Fibroblast of lung (primary cell): ENCODE data around the gene GPC5. TPM values are rescaled to one million over a fixed set of nuclear protein-coding genes. Genes with fewer than 3 reads are reported as not detected.

Experiments
- DNase-seq, 2 donors: peaks; one replicate each; pipeline versions ENCODE4 v3.0.0 to v3.0.0-alpha.2; 2010; ENCODE audit warnings: low read depth in 2 of 2
- H2AFZ ChIP-seq: 2 replicates; pipeline ENCODE4 v1.5.1; 2012; ENCODE audit warnings: low read length, control low read depth, inconsistent platforms
- H3K27ac ChIP-seq: 2 replicates; pipeline ENCODE4 v1.5.1; 2011; ENCODE audit warnings: low read length, control low read depth; ENCODE audit not compliant: insufficient read depth
- H3K27me3 ChIP-seq: 2 replicates; pipeline ENCODE4 v1.5.1; 2011; ENCODE audit warnings: mild to moderate bottlenecking, low read length; ENCODE audit not compliant: control insufficient read depth, insufficient read depth
- H3K36me3 ChIP-seq: 2 replicates; pipeline ENCODE4 v1.5.1; 2011; ENCODE audit warnings: low read length; ENCODE audit not compliant: control insufficient read depth, insufficient read depth
- H3K4me1 ChIP-seq: 2 replicates; pipeline ENCODE4 v1.5.1; 2011; ENCODE audit warnings: low read length; ENCODE audit not compliant: control insufficient read depth, insufficient read depth; ENCODE audit errors: extremely low read depth
- H3K4me2 ChIP-seq: 2 replicates; pipeline ENCODE4 v1.5.1; 2011; ENCODE audit warnings: low read length, control low read depth; ENCODE audit not compliant: insufficient read depth; ENCODE audit errors: extremely low read depth
- H3K4me3 ChIP-seq, 4 experiments: fragments of 200-600 bp in 1 of 4; sonication (generic) in 1 of 4; replicated peaks in 1 of 4; 2 replicates each; pipeline ENCODE4 v1.5.1; 2011 to 2016; ENCODE audit warnings: low read length in 4 of 4, low read depth in 3 of 4, mild to moderate bottlenecking in 3 of 4, control low read depth in 2 of 4, inconsistent platforms in 1 of 4, mixed read lengths in 1 of 4; ENCODE audit not compliant: insufficient read depth in 1 of 4; ENCODE audit errors: control extremely low read depth in 1 of 4
- H3K79me2 ChIP-seq: 2 replicates; pipeline ENCODE4 v1.5.1; 2012; ENCODE audit warnings: mild to moderate bottlenecking, low read length, inconsistent platforms; ENCODE audit not compliant: control insufficient read depth, insufficient read depth
- H3K9ac ChIP-seq: 2 replicates; pipeline ENCODE4 v1.5.1; 2011; ENCODE audit warnings: mild to moderate bottlenecking, low read length, control low read depth; ENCODE audit not compliant: insufficient read depth
- H3K9me3 ChIP-seq: 2 replicates; pipeline ENCODE4 v1.5.1; 2012; ENCODE audit warnings: low read depth, low read length; ENCODE audit not compliant: control insufficient read depth, insufficient read depth
- H4K20me1 ChIP-seq: 2 replicates; pipeline ENCODE4 v1.5.1; 2011; ENCODE audit warnings: low read length; ENCODE audit not compliant: control insufficient read depth, insufficient read depth; ENCODE audit errors: extremely low read depth
- EZH2 ChIP-seq: IDR thresholded peaks from 2 replicates; pipeline ENCODE4 v1.5.1; 2012; ENCODE audit warnings: low read length, control low read depth, mild to moderate bottlenecking; ENCODE audit errors: missing control alignments
- polyA plus RNA-seq, 2 donors: library from polyadenylated mRNA; depleted of rRNA in 1 of 2; stranded (reverse) in 1 of 2; unstranded in 1 of 2; fragments of >200 nt; gene quantifications; 2 replicates each; pipeline ENCODE4 v1.2.1, GENCODE V29; 2011 to 2012; ENCODE audit warnings: missing spikeins in 1 of 2
- total RNA-seq: library from RNA; depleted of rRNA; stranded (reverse); fragments of >200 nt; gene quantifications from 2 replicates; pipeline ENCODE4 v1.2.1, GENCODE V29; 2014
- TF ChIP-seq, protein P1 (sequence below), 2 donors: IDR thresholded peaks in 1 of 2; conservative IDR thresholded peaks in 1 of 2; 1 replicate in 1 of 2; 2 replicates in 1 of 2; pipeline ENCODE4 v1.5.1; 2011 to 2012; ENCODE audit warnings: low read length in 2 of 2, control low read depth in 1 of 2, inconsistent platforms in 1 of 2, low read depth in 1 of 2, mild to moderate bottlenecking in 1 of 2

The GPC5 gene
- total and polyA plus RNA-seq, 2 donors (not counting 1 experiment from before 2014, with no cell fraction given) = 0.17 TPM; not detected in 1

DNA sequence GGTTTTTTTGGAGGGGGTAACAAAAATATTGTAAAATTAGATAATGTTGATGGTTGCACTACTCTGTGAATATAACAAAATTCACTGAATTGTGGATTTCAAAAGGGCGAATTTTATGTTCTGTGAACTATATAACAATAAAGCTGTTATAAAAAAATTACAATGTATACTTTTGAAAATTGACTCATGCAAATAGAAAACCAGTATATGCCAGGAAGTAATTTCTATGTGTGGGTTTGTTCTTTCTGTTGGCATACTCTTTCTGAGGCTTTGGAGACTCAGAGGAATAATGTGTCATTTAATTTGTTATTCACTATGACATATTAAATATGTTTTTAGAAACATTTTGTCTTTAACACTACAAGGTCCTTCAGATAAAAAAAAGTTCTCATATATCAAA is 310.1 kb downstream of the GPC5 start:
- Histone ChIP-seq H3K4me1 (no peaks in the 10 kb centered on the region), H3K27ac (no peak overlapping the region), H3K27me3 (no peaks in the 10 kb centered on the region), H4K20me1 (no peaks in the 10 kb centered on the region), H2AFZ (no peak overlapping the region), H3K9me3 (no peaks in the 10 kb centered on the region), H3K9ac (no peak overlapping the region), H3K4me3 (no peak overlapping the region), H3K79me2 (no peaks in the 10 kb centered on the region), H3K4me2 (no peak overlapping the region), H3K36me3 (no peaks in the 10 kb centered on the region)
- DNase-seq = no peak
- TF ChIP-seq EZH2 = no peak
- TF ChIP-seq, protein P1, sequence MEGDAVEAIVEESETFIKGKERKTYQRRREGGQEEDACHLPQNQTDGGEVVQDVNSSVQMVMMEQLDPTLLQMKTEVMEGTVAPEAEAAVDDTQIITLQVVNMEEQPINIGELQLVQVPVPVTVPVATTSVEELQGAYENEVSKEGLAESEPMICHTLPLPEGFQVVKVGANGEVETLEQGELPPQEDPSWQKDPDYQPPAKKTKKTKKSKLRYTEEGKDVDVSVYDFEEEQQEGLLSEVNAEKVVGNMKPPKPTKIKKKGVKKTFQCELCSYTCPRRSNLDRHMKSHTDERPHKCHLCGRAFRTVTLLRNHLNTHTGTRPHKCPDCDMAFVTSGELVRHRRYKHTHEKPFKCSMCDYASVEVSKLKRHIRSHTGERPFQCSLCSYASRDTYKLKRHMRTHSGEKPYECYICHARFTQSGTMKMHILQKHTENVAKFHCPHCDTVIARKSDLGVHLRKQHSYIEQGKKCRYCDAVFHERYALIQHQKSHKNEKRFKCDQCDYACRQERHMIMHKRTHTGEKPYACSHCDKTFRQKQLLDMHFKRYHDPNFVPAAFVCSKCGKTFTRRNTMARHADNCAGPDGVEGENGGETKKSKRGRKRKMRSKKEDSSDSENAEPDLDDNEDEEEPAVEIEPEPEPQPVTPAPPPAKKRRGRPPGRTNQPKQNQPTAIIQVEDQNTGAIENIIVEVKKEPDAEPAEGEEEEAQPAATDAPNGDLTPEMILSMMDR (conservative IDR thresholded peaks at IDR 0.05 in 1 of 2, IDR thresholded peaks at IDR 0.05 in 1 of 2; ENCODE audit: low read depth in 1 of 2, low read length in 2 of 2) = no peak

DNA sequence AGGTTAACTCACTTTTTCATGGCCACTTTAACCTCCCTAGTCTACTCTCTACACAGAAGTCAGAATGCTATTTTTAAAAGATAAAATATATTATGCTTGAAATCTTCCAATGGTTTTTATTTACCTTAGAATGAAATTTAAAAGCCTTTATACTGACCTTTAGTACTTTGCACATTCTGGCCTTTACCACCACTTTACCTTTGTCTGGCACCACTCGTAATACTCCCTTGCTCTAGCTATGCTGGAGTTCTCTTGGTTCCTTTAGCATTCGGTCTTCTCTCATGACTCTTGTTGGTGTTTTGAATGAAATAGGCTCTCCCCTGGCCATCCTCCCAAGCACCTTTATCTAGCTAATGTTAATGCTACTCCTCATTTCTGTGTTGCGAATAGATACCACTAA is 310.8 kb downstream of the GPC5 start:
- Histone ChIP-seq H3K36me3 (no peaks in the 10 kb centered on the region), H3K4me2 (no peak overlapping the region), H3K9ac (no peak overlapping the region), H3K4me1 (no peaks in the 10 kb centered on the region), H4K20me1 (no peaks in the 10 kb centered on the region), H3K9me3 (no peaks in the 10 kb centered on the region), H3K4me3 (no peak overlapping the region), H3K27me3 (no peaks in the 10 kb centered on the region), H2AFZ (no peak overlapping the region), H3K79me2 (no peaks in the 10 kb centered on the region), H3K27ac (no peak overlapping the region)
- TF ChIP-seq EZH2 = no peak
- TF ChIP-seq, protein P1 (conservative IDR thresholded peaks at IDR 0.05 in 1 of 2, IDR thresholded peaks at IDR 0.05 in 1 of 2; ENCODE audit: low read depth in 1 of 2, low read length in 2 of 2) = no peak
- DNase-seq = no peak

DNA sequence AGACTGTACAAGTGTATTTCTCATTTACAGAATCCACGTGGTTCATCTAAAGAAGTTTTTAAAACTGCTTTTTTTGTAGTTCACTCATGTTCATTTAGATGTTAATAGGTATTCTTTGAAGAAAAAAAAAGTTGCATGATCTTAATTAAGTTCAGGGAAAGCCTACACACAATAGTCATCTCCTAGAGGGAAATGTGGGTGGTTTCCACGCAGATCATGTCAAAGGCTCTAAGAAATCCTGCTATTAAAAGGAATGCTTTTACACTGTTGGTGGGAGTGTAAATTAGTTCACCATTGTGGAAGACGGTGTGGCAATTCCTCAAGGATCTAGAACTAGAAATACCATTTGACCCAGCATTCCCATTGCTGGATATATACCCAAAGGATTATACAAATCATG is 312.3 kb downstream of the GPC5 start:
- no peak for DNase-seq
- Histone ChIP-seq H3K9ac (no peak overlapping the region), H3K27ac (no peak overlapping the region), H4K20me1 (no peaks in the 10 kb centered on the region), H3K79me2 (no peaks in the 10 kb centered on the region), H3K4me2 (no peak overlapping the region), H3K4me3 (no peak overlapping the region), H3K27me3 (no peaks in the 10 kb centered on the region), H2AFZ (no peak overlapping the region), H3K36me3 (no peaks in the 10 kb centered on the region), H3K9me3 (no peaks in the 10 kb centered on the region), H3K4me1 (no peaks in the 10 kb centered on the region)
- TF ChIP-seq, protein P1 (conservative IDR thresholded peaks at IDR 0.05 in 1 of 2, IDR thresholded peaks at IDR 0.05 in 1 of 2; ENCODE audit: low read depth in 1 of 2, low read length in 2 of 2) = no peak
- no peak for TF ChIP-seq EZH2
